Neural crest cell (in vitro differentiated cells): ENCODE data around the gene SLC6A11. TPM values are rescaled to one million over a fixed set of nuclear protein-coding genes. Genes with fewer than 3 reads are reported as not detected.
A peak's percentile ranks its signal among the peaks of the same experiment; 100 is the strongest.

ENCODE experiments used
- DNase-seq: peaks from one replicate; pipeline ENCODE4 v3.0.0; 2021; ENCODE audit warnings: low read depth, mixed read lengths, low spot score
- H3K27ac Mint-ChIP-seq: one replicate; pipeline ENCODE4 v1.8.0; 2021; ENCODE audit warnings: mild to moderate bottlenecking, mixed read lengths; ENCODE audit not compliant: unreplicated experiment
- H3K27me3 Mint-ChIP-seq: 2 replicates; pipeline ENCODE4 v1.8.0; 2021; ENCODE audit warnings: low read depth, mild to moderate bottlenecking, mixed read lengths
- H3K36me3 Mint-ChIP-seq: 2 replicates; pipeline ENCODE4 v1.8.0; 2021; ENCODE audit warnings: low read depth, mild to moderate bottlenecking, mixed read lengths
- H3K4me1 Mint-ChIP-seq: 2 replicates; pipeline ENCODE4 v1.8.0; 2021; ENCODE audit warnings: mixed read lengths
- H3K4me3 Mint-ChIP-seq: one replicate; pipeline ENCODE4 v1.8.0; 2021; ENCODE audit warnings: mild to moderate bottlenecking, mixed read lengths
- H3K9me3 Mint-ChIP-seq: 2 replicates; pipeline ENCODE4 v1.8.0; 2021; ENCODE audit warnings: mixed read lengths
- total RNA-seq: library from RNA; stranded (reverse); gene quantifications from 2 replicates; pipeline ENCODE4 v1.2.1, GENCODE V29; 2021
- TF ChIP-seq, protein P1 (sequence below): fragments of 200-600 bp; sonication (generic); conservative IDR thresholded peaks from 2 replicates; pipeline ENCODE4 v1.5.0; 2021; ENCODE audit warnings: antibody characterized with exemption, mild to moderate bottlenecking

SLC6A11 gene
- total RNA-seq, 1 donor from 2014 or later = 2.1 TPM

DNA sequence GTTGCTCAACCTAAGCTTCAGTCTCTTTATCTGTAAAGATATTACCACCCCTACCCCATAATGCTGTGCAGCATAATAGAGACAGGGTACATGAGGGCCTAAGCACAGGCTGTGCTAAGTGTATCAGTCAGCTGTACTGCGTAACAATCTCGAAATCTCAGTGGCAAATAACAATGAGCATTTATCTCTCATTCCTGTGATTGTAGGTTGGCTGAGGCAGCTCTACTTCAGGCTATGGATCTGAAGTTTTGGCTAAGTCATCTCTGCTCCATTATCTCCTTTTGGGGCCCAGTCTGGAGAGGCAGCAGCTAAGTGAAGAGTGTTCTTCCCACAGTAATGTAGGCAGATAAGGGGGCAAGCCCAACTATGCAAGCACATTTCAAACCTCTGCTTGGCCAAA, 7.1 kb upstream of the SLC6A11 start:
- peaks cover 83% of the 10 kb centered on the region for H3K27me3 Mint-ChIP-seq

DNA sequence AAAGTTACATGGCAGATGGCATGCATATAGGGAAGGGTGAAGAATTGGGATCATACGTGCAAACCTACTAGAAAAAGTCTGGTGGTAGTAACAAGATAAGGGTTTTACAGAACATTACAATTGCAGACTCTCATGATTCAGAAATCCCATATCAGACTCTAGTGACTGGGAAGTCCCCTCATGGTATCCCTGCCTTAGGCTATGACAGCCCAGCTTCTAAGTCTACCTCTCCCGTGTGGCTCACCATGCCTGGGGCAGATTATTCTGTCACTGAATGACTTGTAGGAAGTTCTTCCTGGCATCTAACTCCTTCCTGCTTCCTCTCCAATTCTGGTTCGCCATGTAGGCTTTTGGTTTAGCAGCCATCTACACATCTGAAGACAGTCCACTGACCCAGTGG, 5.7 kb upstream of the SLC6A11 start:
- H3K4me3 Mint-ChIP-seq = no peak overlapping the region
- H3K27me3 Mint-ChIP-seq = peaks cover 82% of the 10 kb centered on the region
- TF ChIP-seq, protein P1, sequence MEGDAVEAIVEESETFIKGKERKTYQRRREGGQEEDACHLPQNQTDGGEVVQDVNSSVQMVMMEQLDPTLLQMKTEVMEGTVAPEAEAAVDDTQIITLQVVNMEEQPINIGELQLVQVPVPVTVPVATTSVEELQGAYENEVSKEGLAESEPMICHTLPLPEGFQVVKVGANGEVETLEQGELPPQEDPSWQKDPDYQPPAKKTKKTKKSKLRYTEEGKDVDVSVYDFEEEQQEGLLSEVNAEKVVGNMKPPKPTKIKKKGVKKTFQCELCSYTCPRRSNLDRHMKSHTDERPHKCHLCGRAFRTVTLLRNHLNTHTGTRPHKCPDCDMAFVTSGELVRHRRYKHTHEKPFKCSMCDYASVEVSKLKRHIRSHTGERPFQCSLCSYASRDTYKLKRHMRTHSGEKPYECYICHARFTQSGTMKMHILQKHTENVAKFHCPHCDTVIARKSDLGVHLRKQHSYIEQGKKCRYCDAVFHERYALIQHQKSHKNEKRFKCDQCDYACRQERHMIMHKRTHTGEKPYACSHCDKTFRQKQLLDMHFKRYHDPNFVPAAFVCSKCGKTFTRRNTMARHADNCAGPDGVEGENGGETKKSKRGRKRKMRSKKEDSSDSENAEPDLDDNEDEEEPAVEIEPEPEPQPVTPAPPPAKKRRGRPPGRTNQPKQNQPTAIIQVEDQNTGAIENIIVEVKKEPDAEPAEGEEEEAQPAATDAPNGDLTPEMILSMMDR = no peak
- H3K27ac Mint-ChIP-seq = no peak overlapping the region
- no peaks in the 10 kb centered on the region for H3K36me3 Mint-ChIP-seq
- H3K9me3 Mint-ChIP-seq = no peaks in the 10 kb centered on the region
- no peak for DNase-seq
- H3K4me1 Mint-ChIP-seq = no peaks in the 10 kb centered on the region

More for the DNA sequence above, 7.1 kb upstream of the SLC6A11 start:
- Mint-ChIP-seq H3K9me3 (no peaks in the 10 kb centered on the region), H3K36me3 (no peaks in the 10 kb centered on the region), H3K4me3 (no peak overlapping the region), H3K27ac (no peak overlapping the region), H3K4me1 (no peaks in the 10 kb centered on the region)
- no peak for DNase-seq
- TF ChIP-seq, protein P1 = no peak

DNA sequence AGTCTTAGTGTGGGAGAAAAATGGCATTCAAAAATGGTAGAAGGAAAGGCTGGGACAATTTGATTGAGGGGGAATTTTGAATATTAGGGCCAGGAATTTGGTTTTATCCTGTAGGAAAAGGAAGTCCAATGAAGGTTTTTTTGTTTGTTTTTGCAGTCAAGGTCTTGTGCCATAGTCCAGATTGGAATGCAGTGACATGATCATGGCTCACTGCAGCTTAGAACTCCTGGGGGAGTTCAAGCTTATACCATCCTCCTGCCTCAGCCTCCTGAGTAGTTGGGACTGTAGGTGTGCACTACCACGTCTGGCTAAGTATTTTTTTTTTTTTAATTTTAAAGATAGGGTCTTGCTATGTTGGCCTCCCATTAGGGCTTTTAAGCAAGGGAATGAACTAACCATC, 2.6 kb upstream of the SLC6A11 start:
- Mint-ChIP-seq H3K36me3 (no peaks in the 10 kb centered on the region), H3K9me3 (no peaks in the 10 kb centered on the region), H3K4me3 (no peak overlapping the region), H3K27ac (no peak overlapping the region), H3K27me3 (peaks cover 83% of the 10 kb centered on the region), H3K4me1 (no peaks in the 10 kb centered on the region)
- TF ChIP-seq, protein P1 = no peak
- DNase-seq = no peak

DNA sequence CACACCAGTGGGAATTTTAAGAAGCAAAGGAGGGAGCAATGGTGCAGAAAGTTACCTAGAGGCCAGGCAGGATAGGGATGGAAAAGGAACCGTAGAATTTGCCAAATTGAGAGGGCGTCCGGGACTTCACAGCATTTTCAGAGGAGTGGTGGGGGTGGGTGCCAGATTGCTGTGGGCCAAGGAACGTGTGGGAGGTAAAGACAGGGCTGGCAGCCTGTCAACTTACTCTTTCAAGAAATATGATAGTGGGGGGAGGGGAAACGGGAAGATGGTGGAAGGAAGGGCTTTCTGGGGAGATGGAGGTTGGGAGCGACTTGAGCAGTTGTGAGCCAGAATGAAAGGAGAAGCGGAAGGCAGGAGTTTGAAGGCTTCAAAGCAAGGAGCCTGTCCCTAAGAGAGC, 1.4 kb upstream of the SLC6A11 start:
- peak overlapping the region; percentile 79 for H3K4me3 Mint-ChIP-seq
- H3K9me3 Mint-ChIP-seq = no peaks in the 10 kb centered on the region
- TF ChIP-seq, protein P1 = no peak
- peaks cover 82% of the 10 kb centered on the region for H3K27me3 Mint-ChIP-seq
- H3K36me3 Mint-ChIP-seq = no peaks in the 10 kb centered on the region
- no peak for DNase-seq
- no peaks in the 10 kb centered on the region for H3K4me1 Mint-ChIP-seq
- H3K27ac Mint-ChIP-seq = no peak overlapping the region

DNA sequence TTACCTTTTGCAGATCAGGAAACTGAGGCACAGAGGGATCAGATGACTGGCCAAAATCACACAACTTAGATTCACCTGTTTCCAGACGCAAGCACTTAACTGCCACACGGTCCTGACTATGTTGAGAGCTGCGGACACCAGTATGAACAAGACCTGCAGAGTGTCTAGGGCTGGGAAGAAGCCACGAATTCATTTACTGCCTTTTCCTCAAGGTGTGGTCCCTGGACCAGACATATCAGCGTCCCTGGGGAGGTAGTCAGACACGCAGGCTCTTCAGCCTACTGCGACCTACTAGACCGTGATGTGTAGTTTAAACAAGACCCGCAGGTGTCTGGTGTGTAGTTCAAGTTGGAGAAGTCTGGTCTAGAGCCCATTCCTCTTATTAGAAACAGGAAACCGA, 541 bp upstream of the SLC6A11 start:
- Mint-ChIP-seq H3K27me3 (peaks cover 79% of the 10 kb centered on the region), H3K4me3 (peak overlapping the region; percentile 79), H3K4me1 (no peaks in the 10 kb centered on the region), H3K36me3 (no peaks in the 10 kb centered on the region), H3K27ac (no peak overlapping the region), H3K9me3 (no peaks in the 10 kb centered on the region)
- no peak for DNase-seq
- TF ChIP-seq, protein P1 = no peak

DNA sequence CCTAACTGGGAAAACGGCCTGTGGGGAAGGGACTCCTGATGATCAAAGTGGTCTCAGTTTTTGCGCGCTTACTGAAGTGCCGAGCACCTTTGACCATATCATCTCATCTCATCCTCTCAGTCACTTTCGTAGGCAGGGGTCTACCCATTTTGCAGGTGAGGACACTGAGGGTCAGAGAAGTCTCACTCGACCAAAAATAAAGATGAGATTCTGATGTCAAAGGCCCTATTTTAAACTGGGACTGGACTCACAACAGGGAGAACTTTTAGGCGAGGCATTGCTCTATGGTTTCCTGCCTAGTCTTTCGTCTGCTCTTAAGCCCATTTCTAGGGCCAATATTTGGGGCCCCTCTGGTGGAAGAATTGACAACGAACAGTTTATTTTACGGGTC, 830 bp downstream of the SLC6A11 start:
- no peaks in the 10 kb centered on the region for H3K4me1 Mint-ChIP-seq
- peak overlapping the region; percentile 56 for H3K4me3 Mint-ChIP-seq
- TF ChIP-seq, protein P1 = no peak
- H3K36me3 Mint-ChIP-seq = no peaks in the 10 kb centered on the region
- DNase-seq = no peak
- H3K27ac Mint-ChIP-seq = no peak overlapping the region
- no peaks in the 10 kb centered on the region for H3K9me3 Mint-ChIP-seq
- peaks cover 76% of the 10 kb centered on the region for H3K27me3 Mint-ChIP-seq
